Activated CD4-positive, alpha-beta T cell treated with anti-CD3 and anti-CD28 coated beads, Interleukin-2, amount 50 U/mL, for 16 hours (primary cell): ENCODE data around the gene MCUB.
"Not testable (repeated sequence)": the region's sequence is repeated elsewhere in the genome, so short reads cannot be mapped to it uniquely, and the experiment has no call there.

Experiments used
- DNase-seq: peaks from one replicate; pipeline ENCODE4 v3.0.0-alpha.2; 2020

Gene MCUB, protein sequence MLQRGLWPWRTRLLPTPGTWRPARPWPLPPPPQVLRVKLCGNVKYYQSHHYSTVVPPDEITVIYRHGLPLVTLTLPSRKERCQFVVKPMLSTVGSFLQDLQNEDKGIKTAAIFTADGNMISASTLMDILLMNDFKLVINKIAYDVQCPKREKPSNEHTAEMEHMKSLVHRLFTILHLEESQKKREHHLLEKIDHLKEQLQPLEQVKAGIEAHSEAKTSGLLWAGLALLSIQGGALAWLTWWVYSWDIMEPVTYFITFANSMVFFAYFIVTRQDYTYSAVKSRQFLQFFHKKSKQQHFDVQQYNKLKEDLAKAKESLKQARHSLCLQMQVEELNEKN

GRCh38 chr4:109559983-109560686 lies at the start of gene MCUB:
Gene MCUB (plus strand): TSS chr4:109560246. CDS start chr4:109560338, 92 bp downstream.
- DNase-seq, result peak; percentile 94

GRCh38 chr4:109510687-109511086 lies 49.4 kb upstream of the MCUB start:
- no peak for DNase-seq

DNA sequence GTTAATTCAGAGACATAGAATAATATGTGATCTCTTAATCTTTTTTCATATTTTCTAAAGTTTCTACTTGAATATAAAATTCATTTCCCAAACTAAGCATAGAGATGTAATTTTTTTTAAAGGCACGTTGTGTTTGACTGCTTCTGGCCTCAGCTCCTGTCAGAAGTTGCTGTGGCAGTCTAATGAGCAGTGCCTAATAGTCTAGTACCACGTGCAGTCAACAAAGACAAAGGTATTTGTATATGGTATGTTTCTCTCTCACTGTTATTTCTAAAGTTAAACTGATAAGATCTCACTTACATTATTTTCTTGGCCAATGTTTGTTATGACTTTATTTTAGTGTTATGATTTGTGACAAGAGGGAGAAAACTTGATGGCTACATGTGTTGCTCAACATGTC lies 48.6 kb upstream of the MCUB start:
- DNase-seq, result no peak

DNA sequence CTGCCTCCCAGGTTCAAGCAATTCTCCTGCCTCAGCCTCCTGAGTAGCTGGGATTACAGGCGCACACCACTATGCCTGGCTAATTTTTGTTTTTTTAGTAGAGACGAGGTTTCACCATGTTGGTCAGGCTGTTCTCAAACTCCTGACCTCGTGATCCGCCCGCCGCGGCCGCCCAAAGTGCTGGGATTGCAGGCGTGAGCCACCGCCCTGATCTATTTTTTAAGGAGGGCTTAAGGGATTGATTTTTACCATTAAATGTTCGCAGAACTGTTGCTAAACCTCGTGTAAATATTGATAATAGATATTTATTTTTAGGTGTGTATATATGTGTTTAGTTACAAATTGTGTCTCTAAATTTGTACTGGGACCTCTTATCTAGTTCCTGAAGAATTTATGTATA lies 46.7 kb upstream of the MCUB start:
- DNase-seq, result not testable (repeated sequence)

DNA sequence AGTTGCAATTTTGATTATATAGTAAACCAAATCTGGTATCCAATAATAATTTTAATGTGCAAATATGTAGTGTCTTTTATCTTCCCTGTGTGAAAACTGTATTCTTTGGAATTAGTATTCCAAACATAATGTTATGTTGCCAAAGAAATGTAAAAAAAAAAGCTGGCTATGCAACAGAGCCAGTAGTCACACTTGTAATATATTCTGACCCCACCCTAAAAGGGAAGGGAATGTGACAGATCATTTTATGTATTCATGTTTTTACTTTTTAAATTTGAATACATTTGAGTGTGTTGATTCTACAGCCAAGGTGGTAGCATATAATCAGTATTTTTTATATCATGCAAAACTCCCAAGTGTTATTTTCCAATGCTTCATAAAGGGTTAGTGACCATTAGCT lies 27.9 kb upstream of the MCUB start:
- no peak for DNase-seq

DNA sequence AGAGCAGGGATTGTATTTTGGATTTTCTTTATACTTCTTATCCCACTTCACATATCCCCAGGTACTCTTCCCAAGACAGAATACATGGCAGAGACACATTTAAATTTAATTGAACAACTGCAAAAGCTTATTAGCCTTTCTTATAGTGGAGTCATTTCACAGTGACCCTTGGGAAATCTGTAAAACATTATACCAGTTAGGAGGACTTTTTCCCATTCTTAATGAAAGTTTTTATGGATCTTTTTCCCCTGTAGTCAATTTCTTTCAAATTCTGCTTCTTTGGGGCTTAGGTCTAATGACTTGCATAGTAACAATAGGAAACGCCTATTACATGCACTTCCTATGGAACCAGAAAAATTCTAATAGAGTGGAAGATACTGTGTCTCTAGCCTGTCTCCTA lies 14.6 kb upstream of the MCUB start:
- no peak for DNase-seq

- DNase-seq, result no peak
Measured at GRCh38 chr4:109547394-109547793, 12.7 kb upstream of the MCUB start.

DNA sequence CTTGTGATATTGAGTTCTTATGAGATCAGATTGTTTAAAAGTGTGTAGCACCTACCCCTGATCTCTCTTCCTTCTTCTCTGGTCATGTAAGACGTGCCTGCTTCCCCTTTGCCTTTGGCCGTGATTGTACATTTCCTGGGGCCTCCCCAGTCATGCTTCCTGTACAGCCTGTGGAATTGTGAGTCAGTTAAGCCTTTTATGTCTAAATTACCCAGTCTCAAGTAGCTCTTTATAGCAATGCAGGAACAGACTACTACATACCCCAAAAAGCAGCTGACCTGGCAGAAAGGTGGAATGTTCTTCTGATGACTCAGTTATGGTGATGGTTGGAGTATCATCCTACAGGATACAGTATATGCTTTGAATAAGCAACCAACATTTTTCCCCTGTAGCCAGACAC lies 11.4 kb upstream of the MCUB start:
- DNase-seq, result peak; percentile 27

- DNase-seq, result no peak
Measured at GRCh38 chr4:109552237-109552636, 7.8 kb upstream of the MCUB start.

GRCh38 chr4:109553130-109553529 lies 6.9 kb upstream of the MCUB start:
- no peak for DNase-seq

- no peak for DNase-seq
Measured at GRCh38 chr4:109554971-109555370, 5.1 kb upstream of the MCUB start.

DNA sequence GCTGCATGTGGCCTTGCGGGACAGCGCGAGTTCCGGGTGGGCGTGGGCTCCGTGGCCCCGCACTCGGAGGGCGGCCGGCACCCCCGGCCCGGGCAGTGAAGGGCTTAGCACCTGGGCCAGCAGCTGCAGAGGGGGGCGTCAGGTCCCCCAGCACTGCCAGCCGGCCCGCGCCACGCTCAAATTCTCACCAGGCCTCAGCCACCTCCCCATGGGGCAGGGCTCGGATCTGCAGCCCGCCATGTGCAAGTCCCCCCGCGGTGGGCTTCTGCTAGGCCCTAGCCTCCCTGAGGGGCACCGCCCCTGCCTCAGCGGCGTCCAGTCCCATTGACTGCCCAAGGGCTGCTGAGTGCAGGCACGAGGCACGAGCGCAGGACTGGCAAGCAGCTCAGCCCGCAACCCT lies 2.6 kb upstream of the MCUB start:
- DNase-seq, result no peak

DNA sequence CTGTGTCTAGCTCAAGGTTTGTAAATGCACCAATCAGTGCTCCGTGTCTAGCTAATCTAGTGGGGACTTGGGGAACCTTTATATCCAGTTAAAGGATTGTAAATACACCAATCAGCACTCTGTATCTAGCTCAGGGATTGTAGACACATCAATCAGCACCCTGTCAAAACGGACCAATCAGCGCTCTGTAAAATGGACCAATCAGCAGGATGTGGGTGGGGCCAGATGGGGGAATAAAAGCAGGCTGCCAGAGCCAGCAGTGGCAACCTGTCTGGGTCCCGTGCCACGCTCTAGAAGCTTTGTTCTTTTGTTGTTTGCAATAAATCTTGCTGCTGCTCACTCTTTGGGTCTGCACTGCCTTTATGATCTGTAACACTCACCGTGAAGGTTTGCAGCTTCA lies 2.0 kb upstream of the MCUB start:
- DNase-seq, result peak; percentile 7

- no peak for DNase-seq
Measured at GRCh38 chr4:109559625-109559982, 442 bp upstream of the MCUB start.

GRCh38 chr4:109560687-109561461 lies 828 bp downstream of the MCUB start:
- peak; percentile 72 for DNase-seq

DNA sequence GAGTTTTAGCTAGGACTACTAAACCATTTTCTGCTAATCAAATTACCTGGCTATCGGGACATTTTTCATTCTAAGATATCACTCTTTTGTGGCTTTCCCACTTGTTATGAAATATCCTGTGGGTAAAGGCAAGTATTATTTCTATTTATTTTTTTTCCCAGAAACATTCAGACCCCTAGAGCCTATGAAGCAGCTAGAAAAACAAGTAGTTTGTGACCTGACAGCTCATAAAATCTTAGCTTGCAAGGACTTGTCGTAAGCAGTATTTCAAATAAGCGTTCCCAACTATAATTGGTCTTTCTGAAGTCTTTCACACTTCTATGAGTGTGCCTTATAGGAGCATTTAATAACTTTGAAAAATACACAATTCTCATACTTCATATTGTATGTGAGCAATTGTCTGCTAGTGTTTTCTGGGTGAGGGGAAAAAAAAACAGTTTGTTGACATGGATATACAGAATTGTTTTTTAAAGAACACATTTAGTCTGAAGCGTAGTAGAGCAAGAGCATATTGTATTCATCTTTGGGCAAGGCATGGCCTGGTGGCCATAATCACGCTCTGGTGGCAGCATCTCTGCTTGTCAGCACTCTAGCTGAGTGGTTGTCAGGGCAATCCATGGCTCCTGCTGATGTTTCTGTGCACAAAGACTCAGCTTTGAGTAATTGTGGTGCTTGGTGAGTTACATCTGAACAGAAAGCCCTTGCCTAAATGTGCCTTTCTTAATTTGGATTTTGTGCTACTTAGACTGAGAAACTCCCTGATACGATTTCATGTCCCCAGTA lies 2.6 kb downstream of the MCUB start:
- peak; percentile 20 for DNase-seq

DNA sequence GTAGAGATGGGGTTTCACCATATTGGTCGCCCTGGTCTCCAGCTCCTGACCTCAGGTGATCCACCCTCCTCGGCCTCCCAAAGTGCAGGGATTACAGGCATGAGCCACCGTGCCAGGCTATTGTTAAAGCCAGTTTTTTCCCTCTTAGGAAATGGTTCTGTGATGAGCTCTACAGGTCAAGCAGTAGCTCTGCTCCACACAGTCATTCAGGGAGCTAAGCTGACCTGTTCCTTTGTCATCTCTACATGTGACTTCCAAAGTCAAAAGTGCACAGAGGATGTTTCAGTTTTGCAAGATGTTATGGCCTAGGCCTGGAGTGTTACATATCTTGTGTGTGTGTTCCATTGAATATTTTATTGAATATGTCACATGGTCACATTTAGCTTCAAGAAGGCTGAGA lies 11.4 kb downstream of the MCUB start:
- no peak for DNase-seq

DNA sequence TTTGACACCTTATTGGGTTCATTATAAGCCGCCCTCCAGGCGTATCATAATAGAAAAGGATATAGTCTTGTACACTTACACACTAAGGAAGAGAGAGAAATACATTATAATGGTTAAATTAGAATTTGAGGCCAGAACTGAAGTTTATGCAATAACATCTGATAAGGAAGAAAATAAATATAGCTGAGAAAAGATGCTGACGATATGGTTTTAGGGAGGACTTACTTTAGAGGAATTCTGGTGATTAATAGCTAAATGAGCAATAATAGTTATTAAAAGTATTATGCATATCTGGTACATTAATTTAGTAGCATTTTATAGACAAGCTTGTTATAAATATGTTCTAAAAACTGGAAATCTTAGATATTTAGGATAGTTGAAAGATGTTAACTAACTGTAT lies 12.1 kb downstream of the MCUB start:
- no peak for DNase-seq

DNA sequence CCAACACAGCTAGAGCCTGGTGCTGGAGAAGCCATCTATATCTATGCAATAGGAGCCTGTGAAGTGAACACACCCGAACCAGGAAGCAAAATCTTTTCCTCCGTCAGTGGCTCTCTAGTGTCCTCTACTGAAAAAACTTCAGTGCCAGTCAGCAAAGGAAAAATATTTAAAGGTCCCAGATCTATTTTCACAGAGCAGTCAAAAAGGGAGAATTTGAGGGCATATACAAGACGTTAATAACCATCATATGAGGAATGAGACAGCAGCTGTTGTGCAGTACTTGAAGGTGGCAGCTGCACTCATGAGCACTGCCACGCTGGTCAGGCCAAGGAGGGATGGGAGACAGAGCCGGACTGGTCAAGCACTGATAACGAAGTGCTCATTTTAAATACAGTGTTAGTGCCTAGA lies 14.4 kb downstream of the MCUB start:
- no peak for DNase-seq

- peak; percentile 44 for DNase-seq
Measured at GRCh38 chr4:109574931-109575804, 15.1 kb downstream of the MCUB start.

DNA sequence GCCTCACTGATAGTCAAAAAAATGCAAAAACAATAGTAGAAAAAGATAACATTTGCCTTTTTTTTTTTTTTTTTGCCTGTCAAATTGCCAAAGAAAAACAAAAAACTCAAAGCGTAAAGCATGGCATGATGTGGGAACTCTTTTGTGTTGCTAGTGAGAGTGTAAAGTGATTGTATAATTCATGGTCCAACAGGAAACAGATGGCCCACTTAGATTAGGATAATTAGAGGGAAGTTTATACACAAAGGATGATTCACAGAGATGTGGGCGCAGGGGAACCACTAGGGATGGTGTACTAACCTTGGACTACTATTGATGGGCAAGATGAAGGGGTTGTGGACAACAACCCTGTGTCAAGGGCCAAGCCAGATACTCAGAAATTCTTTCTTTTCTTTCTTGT lies 16.4 kb downstream of the MCUB start:
- no peak for DNase-seq

DNA sequence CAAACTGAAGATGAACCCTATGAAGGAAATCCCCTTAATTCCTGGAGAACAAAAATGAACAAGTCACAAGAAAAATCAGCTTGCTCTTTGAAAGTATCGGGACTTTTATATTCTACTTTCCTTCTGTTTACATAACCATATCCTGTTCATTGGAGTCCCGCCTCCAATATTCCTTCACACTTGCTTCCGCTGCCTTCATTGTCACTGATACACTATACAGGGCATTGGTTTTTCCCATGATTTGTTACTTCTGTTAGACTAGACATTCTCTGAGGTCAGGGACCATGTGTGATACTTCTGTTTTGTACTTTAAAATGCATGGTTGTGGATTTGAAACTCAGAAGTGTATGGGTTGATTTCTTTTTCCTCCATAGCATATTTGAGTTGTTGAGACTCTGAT lies 18.8 kb downstream of the MCUB start:
- no peak for DNase-seq
